Measurements from ENCODE around the gene ADAM12.

- no peak for TF ChIP-seq POLR2AphosphoS5 (IDR thresholded peaks at IDR 0.05; ENCODE audit: low read depth)
- no peak for TF ChIP-seq CTCF (conservative IDR thresholded peaks at IDR 0.05; ENCODE audit: low read depth in 2 of 2)
- no peak for TF ChIP-seq EZH2 (IDR thresholded peaks at IDR 0.05; ENCODE audit: low read depth, unreplicated experiment)
- TF ChIP-seq REST (IDR thresholded peaks at IDR 0.05; ENCODE audit: unreplicated experiment): no peak
- TF ChIP-seq EZH2phosphoT487 (IDR thresholded peaks at IDR 0.05; ENCODE audit: unreplicated experiment): no peak
- TF ChIP-seq ZNF331 (CRISPR knock-in tag; IDR thresholded peaks at IDR 0.05; ENCODE audit: low read depth): no peak
- no peak for TF ChIP-seq ETS1 (IDR thresholded peaks at IDR 0.05)
- no peak for TF ChIP-seq JUNB (IDR thresholded peaks at IDR 0.05; ENCODE audit: unreplicated experiment)
- TF ChIP-seq CREB1 (CRISPR knock-in tag; IDR thresholded peaks at IDR 0.05; ENCODE audit: low read depth): no peak
- no peak for TF ChIP-seq ZNF462 (CRISPR knock-in tag; IDR thresholded peaks at IDR 0.05)
Measured at GRCh38 chr10:126214679-126215078, 173.6 kb downstream of the ADAM12 start.
